Activated T-cell treated with anti-CD3 and anti-CD28 coated beads for 1 hour (primary cell): ENCODE data around the gene DCAF17.

ENCODE experiments used
- DNase-seq: peaks from one replicate; pipeline ENCODE4 v3.0.0-alpha.2; 2020; ENCODE audit warnings: low read depth

DCAF17 gene, protein sequence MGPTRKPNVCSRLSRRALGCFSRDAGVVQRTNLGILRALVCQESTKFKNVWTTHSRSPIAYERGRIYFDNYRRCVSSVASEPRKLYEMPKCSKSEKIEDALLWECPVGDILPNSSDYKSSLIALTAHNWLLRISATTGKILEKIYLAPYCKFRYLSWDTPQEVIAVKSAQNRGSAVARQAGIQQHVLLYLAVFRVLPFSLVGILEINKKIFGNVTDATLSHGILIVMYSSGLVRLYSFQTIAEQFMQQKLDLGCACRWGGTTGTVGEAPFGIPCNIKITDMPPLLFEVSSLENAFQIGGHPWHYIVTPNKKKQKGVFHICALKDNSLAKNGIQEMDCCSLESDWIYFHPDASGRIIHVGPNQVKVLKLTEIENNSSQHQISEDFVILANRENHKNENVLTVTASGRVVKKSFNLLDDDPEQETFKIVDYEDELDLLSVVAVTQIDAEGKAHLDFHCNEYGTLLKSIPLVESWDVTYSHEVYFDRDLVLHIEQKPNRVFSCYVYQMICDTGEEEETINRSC

DNA sequence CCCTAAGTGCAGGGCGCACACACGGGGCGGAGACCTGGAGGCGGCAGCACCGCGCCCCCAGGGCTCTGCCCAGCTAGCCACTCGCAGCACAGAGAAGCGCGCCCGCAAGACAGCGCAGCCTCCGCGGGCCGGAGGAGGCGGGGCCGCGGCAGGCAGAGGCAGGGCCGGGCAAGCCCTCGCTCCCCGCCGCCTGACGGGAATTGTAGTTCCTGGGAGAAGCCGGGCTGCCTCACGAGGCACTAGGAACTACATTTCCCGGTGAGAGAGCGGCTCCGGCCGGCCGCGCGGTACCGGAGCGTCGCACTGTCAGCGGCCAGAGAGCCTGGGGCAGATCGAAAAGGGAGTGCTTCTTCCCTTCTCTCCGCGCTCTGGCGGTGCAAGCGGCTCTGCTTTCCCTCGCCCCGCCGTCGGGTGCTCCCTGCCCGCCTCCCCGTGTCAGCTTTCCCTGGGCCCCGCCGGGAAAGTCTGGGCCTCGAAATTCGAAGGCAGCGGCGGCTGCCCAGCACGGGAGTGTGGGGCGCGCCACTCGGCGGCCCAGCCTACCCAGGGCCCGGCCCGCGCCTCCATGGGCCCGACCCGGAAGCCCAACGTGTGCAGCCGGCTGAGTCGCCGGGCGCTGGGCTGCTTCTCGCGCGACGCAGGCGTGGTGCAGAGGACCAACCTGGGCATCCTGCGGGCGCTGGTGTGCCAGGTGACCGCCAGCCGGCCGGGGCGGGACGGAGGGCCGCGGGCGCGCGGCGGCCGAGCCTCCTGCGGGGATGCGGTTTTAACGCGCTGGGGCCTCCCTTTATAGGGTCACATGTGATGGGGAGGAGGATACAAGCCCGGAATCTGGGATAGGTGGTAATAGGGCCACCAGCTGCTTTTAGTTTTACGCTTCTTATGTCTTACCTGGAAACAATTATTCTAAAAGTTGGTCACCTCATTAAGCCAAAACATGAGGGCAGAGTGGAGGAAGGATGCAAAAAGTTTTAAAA, at the start of gene DCAF17:
Gene DCAF17 (plus strand): TSS at position 214 of the 977 bp plus-strand sequence. CDS start 352 bp downstream, at position 566.
- peak; percentile 86 for DNase-seq

DNA sequence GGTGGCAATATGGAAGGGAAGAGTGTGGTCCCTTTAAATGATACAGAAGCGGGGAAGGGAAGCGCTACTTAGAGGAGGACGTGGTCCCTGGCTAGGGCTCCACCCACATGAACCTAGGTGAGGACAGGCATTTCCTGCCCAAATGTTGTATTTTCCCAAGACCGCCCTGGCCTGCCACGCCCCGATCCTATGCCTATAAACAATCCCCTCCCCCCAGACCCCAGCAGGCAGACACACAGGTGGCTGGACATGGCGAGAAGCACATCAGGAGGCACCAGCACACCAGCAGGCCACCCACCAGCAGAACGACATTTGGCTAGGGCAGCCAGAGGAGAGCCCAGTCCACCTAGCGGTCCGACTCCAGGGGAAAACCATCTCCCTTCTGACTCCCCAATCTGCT, 47.4 kb upstream of the DCAF17 start:
- no peak for DNase-seq

- DNase-seq: no peak
Observed at GRCh38 chr2:171387052-171387451, 47.0 kb upstream of the DCAF17 start.

DNA sequence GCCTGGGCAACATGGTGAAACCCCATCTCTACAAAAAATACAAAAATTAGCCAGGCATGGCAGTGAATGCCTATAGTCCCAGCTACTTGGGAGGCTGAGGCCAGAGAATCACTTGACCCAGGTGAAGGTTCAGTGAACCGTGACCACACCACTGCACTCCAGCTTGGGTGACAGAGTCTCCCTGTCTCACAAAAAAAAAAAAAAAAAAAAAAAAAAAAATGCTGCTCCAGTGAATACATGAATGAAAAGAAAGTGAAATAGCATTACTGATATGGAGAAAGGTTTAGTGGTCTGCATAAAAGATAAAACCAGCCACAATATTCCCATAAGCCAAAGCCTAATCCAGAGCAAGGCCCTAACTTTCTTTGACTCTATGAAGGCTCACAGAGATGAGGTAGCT, 44.7 kb upstream of the DCAF17 start:
- DNase-seq: no peak

DNA sequence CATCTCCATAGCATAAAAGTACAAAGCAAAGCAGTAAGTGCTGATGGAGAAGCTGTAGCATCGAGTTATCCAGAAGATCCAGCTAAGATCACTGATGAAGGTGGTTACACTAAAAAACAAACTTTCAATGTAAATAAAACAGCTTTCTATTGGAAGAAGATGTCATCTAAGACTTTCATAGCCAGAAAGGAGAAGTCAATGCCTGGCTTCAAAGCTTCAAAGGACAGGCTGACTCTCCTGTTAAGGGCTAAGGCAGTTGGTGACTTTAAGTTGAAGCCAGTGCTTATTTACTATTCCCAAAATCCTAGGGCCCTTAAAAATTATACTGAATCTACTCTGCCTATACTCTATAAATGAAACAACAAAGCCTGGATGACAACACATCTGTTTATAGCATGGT, 44.2 kb upstream of the DCAF17 start:
- DNase-seq: no peak

- no peak for DNase-seq
Observed at GRCh38 chr2:171390941-171391516, 43.0 kb upstream of the DCAF17 start.

DNA sequence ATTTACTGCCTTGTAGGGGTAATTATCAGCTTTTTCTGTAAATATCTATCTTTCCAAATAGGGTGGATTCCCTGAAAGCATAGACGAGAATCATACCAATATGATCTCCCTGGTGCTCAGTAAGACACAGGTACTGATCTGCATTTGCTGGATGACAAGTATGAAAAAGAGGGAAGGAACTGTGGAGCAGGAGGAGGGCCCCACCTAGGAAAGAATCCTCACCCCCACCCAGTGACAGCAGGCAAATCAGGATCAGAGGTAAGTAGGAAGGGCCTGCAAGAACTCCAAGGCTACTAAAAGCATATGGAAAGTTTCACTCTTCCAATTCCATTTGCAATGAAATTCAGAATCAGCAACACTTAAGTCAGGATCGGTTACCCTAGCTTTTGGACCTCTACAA, 42.5 kb upstream of the DCAF17 start:
- no peak for DNase-seq

GRCh38 chr2:171393487-171393886, 40.5 kb upstream of the DCAF17 start:
- no peak for DNase-seq

- DNase-seq: no peak
Observed at GRCh38 chr2:171394164-171394740, 39.8 kb upstream of the DCAF17 start.

- no peak for DNase-seq
Observed at GRCh38 chr2:171399292-171399691, 34.7 kb upstream of the DCAF17 start.

DNA sequence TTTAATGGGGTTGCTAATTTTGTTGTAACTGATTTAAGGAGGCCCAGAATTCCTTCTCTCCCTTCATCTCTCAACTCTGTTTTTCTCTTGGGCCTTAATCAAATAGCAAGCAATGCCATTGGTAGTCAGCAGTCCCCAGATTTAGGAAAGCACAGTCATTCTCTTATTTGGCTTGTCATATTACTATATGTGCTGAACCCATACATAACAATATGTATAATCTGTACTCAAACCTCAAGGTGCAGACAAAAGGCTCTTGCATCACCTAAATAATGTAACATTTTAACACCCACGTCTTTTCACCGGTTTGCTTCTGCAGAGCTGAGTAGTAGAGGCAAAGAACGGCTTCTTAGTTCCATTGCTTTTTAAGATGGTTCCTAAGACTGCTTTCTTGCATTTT, 33.6 kb upstream of the DCAF17 start:
- DNase-seq: no peak

DNA sequence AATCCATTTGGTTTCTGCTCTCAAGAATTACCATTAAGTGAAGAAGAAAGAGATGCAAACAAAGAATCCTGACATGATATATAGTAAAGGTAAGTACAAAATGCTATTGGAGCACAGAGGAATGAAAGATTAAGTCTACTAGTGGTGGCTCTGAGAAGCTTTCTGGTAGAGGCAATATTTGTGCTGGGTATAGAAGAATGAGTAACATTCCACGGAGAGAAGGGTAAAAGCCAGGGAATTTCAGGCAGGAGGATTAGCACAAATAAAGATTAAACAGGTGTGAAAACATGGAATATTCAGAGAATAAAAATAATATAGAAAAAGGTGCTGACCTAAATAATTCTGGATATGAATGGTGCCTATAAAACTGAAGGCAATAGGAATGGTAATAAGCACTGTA, 32.1 kb upstream of the DCAF17 start:
- no peak for DNase-seq

DNA sequence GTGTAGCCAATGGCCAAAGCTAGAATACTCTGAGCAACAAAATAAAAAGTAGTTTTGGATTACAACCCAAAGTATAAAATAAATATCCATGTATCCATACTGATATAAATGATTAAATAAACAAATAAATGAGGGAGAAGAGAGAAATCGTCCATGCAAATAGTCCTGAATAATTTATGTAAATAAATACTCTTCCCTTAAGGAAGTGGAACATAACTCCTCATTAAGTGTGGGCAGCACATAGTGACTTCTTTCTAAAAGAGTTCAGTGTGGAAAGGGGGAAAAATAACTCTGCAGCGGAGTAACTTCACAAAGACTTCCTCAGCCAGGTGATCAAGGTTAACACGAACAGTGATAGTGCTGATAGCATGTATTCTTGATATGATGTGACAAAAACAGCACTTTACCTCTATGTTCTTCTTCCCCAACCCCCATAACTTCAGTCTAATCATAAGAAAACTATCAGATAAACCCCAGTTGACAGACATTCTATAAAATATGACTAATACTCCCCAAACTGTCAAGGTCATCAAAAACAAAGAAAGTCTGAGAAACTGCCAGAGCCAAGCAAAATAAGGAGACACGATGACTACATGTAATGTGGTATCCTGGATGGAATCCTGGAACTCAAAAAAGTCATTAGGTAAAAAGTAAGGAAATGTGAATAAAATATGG, 31.0 kb upstream of the DCAF17 start:
- no peak for DNase-seq

DNA sequence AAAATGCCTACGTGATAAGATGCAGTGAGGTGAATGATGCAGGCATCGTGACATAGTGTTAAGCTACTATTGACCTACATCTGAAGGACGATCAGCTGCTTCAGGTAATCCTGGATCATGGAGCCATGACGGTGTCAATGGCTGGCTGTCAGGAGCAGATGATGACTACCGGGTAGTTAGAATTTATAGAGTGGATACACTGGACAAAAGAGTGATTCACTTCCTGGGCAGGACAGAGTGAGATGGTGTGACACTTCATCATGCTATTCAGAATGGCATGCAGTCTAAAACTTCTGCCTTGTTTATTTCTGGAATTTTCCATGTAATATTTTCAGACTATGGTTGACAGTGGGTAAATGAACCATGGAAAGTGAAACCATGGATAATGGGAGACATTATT, 29.8 kb upstream of the DCAF17 start:
- no peak for DNase-seq

DNA sequence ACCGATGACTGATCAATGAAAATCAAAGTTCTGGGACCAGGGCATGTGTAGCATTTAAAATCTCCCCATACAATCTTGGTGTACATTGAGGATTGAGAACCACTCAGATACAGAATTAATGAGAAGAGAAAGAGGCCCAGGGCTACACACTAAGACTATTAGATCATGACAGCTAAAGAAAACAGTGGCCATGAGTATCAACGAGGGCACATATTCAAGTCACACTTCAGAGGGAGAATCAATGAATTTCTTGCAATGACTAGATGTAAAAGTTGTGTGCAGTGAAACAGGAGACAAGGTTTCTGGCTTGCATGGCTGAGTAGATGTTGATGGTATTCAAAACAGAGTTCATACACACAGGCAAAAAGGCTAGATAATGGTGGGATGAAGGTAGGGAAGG, 29.3 kb upstream of the DCAF17 start:
- no peak for DNase-seq

GRCh38 chr2:171405546-171405945, 28.5 kb upstream of the DCAF17 start:
- DNase-seq: no peak

DNA sequence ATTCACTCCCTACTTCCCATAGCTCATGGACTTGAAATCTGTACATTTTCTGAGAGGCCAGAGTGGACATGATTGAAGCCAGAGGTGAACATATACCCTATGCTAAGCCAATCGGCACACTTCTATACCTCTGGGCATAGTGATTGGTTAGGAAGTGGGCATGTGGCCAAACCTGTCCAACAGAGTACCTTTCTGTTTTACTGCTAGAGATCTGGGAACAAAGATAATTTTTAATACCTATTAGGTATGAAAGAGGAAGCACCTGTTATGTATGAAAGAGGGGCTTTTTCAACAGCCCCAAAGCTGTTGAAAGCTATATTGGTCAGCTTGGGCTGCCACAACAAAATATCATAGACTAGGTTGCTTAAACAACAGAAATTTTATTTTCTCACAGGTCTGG, 28.0 kb upstream of the DCAF17 start:
- no peak for DNase-seq

GRCh38 chr2:171407030-171407675, 26.9 kb upstream of the DCAF17 start:
- no peak for DNase-seq

DNA sequence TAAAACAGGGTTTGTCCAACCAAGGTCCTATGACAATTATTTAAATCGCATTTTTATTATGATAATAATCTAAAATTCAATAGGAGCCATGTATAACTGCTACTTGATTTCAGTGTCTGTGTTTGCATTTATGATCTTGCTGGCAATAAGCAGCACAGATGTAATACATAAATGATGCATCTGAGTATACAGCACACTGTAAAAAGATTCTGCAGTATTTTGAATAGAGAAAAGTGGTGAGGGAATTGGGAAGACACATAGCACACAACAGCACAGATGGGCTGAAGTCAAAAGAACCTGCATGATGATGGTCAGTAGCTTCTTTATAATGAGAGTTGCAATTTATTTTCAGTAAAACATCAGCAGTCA, 26.4 kb upstream of the DCAF17 start:
- no peak for DNase-seq

- no peak for DNase-seq
Observed at GRCh38 chr2:171409436-171409971, 24.5 kb upstream of the DCAF17 start.

- DNase-seq: no peak
Observed at GRCh38 chr2:171410101-171410500, 23.9 kb upstream of the DCAF17 start.
